IMR-90 (cell line): Measurements from ENCODE around the gene SLC19A1. TPM values are rescaled to one million over a fixed set of nuclear protein-coding genes. Genes with fewer than 3 reads are reported as not detected.

ENCODE experiments used
- ATAC-seq: fragments of 200-7000 bp; cut with Tn5 transposase; 2 replicates; pipeline ENCODE4 v1.9.1; 2020; ENCODE audit warnings: low read depth, mild to moderate bottlenecking, moderate library complexity
- BruUV-seq: library from RNA; stranded (reverse); fragments of 400-500 nt; replicated peaks from 2 replicates; lab custom pipeline; 2021; lab: Mats Ljungman, UMichigan
- CTCF ChIA-PET: fragments of 300-600 bp; formaldehyde crosslinking; extraction: SDS; loops from one replicate; lab custom pipeline; 2021; ENCODE audit warnings: antibody characterized with exemption; lab: Yijun Ruan, JAX
- POLR2A ChIA-PET: fragments of 300-600 bp; sonication (Branson Sonifier 250); formaldehyde crosslinking; loops from one replicate; lab custom pipeline; 2022; ENCODE audit warnings: antibody characterized with exemption; ENCODE audit not compliant: unreplicated experiment; lab: Charles Lee
- DNase-seq: peaks from one replicate; pipeline ENCODE4 v3.0.0; 2013
- H2AFZ ChIP-seq: replicated peaks from 2 replicates; pipeline ENCODE3; 2013; ENCODE audit warnings: low read length, mild to moderate bottlenecking; ENCODE audit not compliant: poor library complexity
- H2AK5ac ChIP-seq: 2 replicates; pipeline ENCODE4 v1.6.1; 2013; ENCODE audit warnings: low read depth, low read length, inconsistent platforms
- H2AK9ac ChIP-seq: replicated peaks from 2 replicates; pipeline ENCODE3; 2013; ENCODE audit warnings: mild to moderate bottlenecking, low read depth, low read length, moderate library complexity; ENCODE audit not compliant: poor library complexity
- H2BK120ac ChIP-seq: 2 replicates; pipeline ENCODE4 v1.6.1; 2013; ENCODE audit warnings: low read depth, low read length, inconsistent platforms
- H2BK15ac ChIP-seq: 3 replicates; pipeline ENCODE4 v1.6.1; 2013; ENCODE audit warnings: low read depth, low read length, inconsistent platforms
- H2BK20ac ChIP-seq: 2 replicates; pipeline ENCODE4 v1.6.1; 2013; ENCODE audit warnings: low read depth, mild to moderate bottlenecking, inconsistent platforms, low read length, moderate library complexity
- H2BK5ac ChIP-seq: 2 replicates; pipeline ENCODE4 v1.6.1; 2013; ENCODE audit warnings: mild to moderate bottlenecking, low read depth, low read length, inconsistent platforms; ENCODE audit not compliant: poor library complexity, severe bottlenecking
- H3K14ac ChIP-seq: replicated peaks from 2 replicates; pipeline ENCODE4 v1.6.1; 2013; ENCODE audit warnings: low read depth, low read length, inconsistent platforms
- H3K18ac ChIP-seq: 2 replicates; pipeline ENCODE4 v1.6.1; 2013; ENCODE audit warnings: low read depth, low read length, control low read depth
- H3K23ac ChIP-seq: 2 replicates; pipeline ENCODE4 v1.6.1; 2013; ENCODE audit warnings: low read depth, low read length, inconsistent platforms
- H3K27ac ChIP-seq: 2 replicates; pipeline ENCODE4 v1.5.1; 2013; ENCODE audit warnings: mild to moderate bottlenecking, control low read depth, low read length; ENCODE audit not compliant: insufficient read depth
- H3K27me3 ChIP-seq: 2 replicates; pipeline ENCODE4 v1.6.1; 2013; ENCODE audit warnings: low read length; ENCODE audit not compliant: control insufficient read depth, insufficient read depth
- H3K36me3 ChIP-seq: 2 replicates; pipeline ENCODE4 v1.6.1; 2013; ENCODE audit warnings: low read length, mixed read lengths; ENCODE audit not compliant: control insufficient read depth, insufficient read depth
- H3K4ac ChIP-seq: 2 replicates; pipeline ENCODE4 v1.6.1; 2013; ENCODE audit warnings: low read depth, low read length, inconsistent platforms
- H3K4me1 ChIP-seq: 2 replicates; pipeline ENCODE4 v1.6.1; 2013; ENCODE audit warnings: low read length, mixed read lengths; ENCODE audit not compliant: control insufficient read depth, insufficient read depth
- H3K4me2 ChIP-seq: 2 replicates; pipeline ENCODE4 v1.6.1; 2013; ENCODE audit warnings: low read depth, mild to moderate bottlenecking, control low read depth, low read length, moderate library complexity
- H3K4me3 ChIP-seq: 2 replicates; pipeline ENCODE4 v1.5.1; 2013; ENCODE audit warnings: low read depth, mild to moderate bottlenecking, control low read depth, low read length, moderate library complexity; ENCODE audit not compliant: insufficient read depth
- H3K56ac ChIP-seq: 2 replicates; pipeline ENCODE4 v1.6.1; 2013; ENCODE audit warnings: low read length, inconsistent platforms; ENCODE audit not compliant: insufficient read depth; ENCODE audit errors: extremely low read depth
- H3K79me1 ChIP-seq, 2 experiments: 2 replicates each; pipeline ENCODE4 v1.6.1; 2013; ENCODE audit warnings: low read length in 2 of 2, inconsistent platforms in 1 of 2, low read depth in 1 of 2
- H3K9ac ChIP-seq: 2 replicates; pipeline ENCODE4 v1.6.1; 2013; ENCODE audit warnings: low read depth, low read length, control low read depth
- H3K9me1 ChIP-seq: 2 replicates; pipeline ENCODE4 v1.6.1; 2013; ENCODE audit warnings: low read length, inconsistent platforms; ENCODE audit not compliant: insufficient read depth
- H3K9me3 ChIP-seq: 2 replicates; pipeline ENCODE4 v1.6.1; 2013; ENCODE audit warnings: low read length; ENCODE audit not compliant: control insufficient read depth, insufficient read depth
- H4K20me1 ChIP-seq: 2 replicates; pipeline ENCODE4 v1.6.1; 2013; ENCODE audit warnings: low read length, inconsistent platforms; ENCODE audit not compliant: insufficient read depth
- H4K5ac ChIP-seq: 2 replicates; pipeline ENCODE4 v1.6.1; 2013; ENCODE audit warnings: mild to moderate bottlenecking, low read depth, low read length, control low read depth
- H4K8ac ChIP-seq, 2 experiments: 2 replicates each; pipeline ENCODE4 v1.6.1; 2013; ENCODE audit warnings: low read depth in 2 of 2, low read length in 2 of 2, control low read depth in 1 of 2, inconsistent platforms in 1 of 2
- H4K91ac ChIP-seq: 2 replicates; pipeline ENCODE4 v1.6.1; 2013; ENCODE audit warnings: low read depth, low read length, inconsistent platforms; ENCODE audit not compliant: insufficient read depth
- BHLHE40 ChIP-seq: fragments of 150-350 bp; IDR thresholded peaks from 2 replicates; pipeline ENCODE4 v1.6.1; 2016; ENCODE audit warnings: mild to moderate bottlenecking, low read depth, low read length
- CEBPB ChIP-seq: IDR thresholded peaks from 2 replicates; pipeline ENCODE4 v1.6.1; 2012; ENCODE audit warnings: low read depth, low read length, improper control_type of control experiment
- CHD1 ChIP-seq: IDR thresholded peaks from 2 replicates; pipeline ENCODE4 v1.6.1; 2012; ENCODE audit warnings: low read depth, low read length, improper control_type of control experiment
- FOS ChIP-seq: fragments of 150-350 bp; IDR thresholded peaks from 2 replicates; pipeline ENCODE4 v1.6.1; 2016; ENCODE audit warnings: low read depth, low read length
- MAFK ChIP-seq: IDR thresholded peaks from 2 replicates; pipeline ENCODE4 v1.6.1; 2012; ENCODE audit warnings: low read depth, low read length, improper control_type of control experiment
- NFE2L2 ChIP-seq: fragments of 150-350 bp; IDR thresholded peaks from 2 replicates; pipeline ENCODE4 v1.6.1; 2016; ENCODE audit warnings: low read depth, mild to moderate bottlenecking, low read length
- POLR2A ChIP-seq: IDR thresholded peaks from 2 replicates; pipeline ENCODE4 v1.6.1; 2012; ENCODE audit warnings: mild to moderate bottlenecking, low read depth, low read length
- RAD21 ChIP-seq: IDR thresholded peaks from 2 replicates; pipeline ENCODE4 v1.6.1; 2012; ENCODE audit warnings: low read length, improper control_type of control experiment
- RCOR1 ChIP-seq: IDR thresholded peaks from 2 replicates; pipeline ENCODE4 v1.6.1; 2012; ENCODE audit warnings: mild to moderate bottlenecking, low read length, improper control_type of control experiment; ENCODE audit not compliant: insufficient replicate concordance
- RFX5 ChIP-seq: IDR thresholded peaks from 2 replicates; pipeline ENCODE4 v1.8.0; 2012; ENCODE audit warnings: low read depth, mild to moderate bottlenecking, low read length, moderate library complexity
- SMC3 ChIP-seq: fragments of 150-350 bp; IDR thresholded peaks from 2 replicates; pipeline ENCODE4 v1.6.1; 2016; ENCODE audit warnings: low read depth, mild to moderate bottlenecking, antibody characterized with exemption, low read length, moderate library complexity
- WGBS, 2 experiments: methylation state at CpG; one replicate each; pipeline versions ENCODE4 v1.1.5 to v1.1.7; 2013; ENCODE audit warnings: missing lambda C conversion rate in 2 of 2; ENCODE audit not compliant: insufficient read length in 1 of 2; ENCODE audit errors: extremely low coverage in 2 of 2; 5-methylcytosine and 5-hydroxymethylcytosine counted together
- dilution Hi-C: fragments of 300-500 bp; cut with HindIII; formaldehyde crosslinking; loops from one replicate; pipeline ENCODE4 v1.14.3; 2018; ENCODE audit warnings: low sequenced_read_pairs; ENCODE audit not compliant: unreplicated experiment
- in situ Hi-C: fragments of 300-500 bp; cut with MboI; formaldehyde crosslinking; loops from 3 replicates; pipeline ENCODE4 v1.14.3; 2019; ENCODE audit warnings: low sequenced_read_pairs, inconsistent platforms, mixed read lengths
- intact Hi-C: fragments of 100-400 bp; cut with micrococcal nuclease; formaldehyde crosslinking; loops from 2 replicates; pipeline ENCODE4 v1.10.0; 2022
- polyA plus RNA-seq, 3 experiments: library from polyadenylated mRNA; depleted of rRNA; stranded (reverse); fragments of >200 nt; gene quantifications; 2 replicates each; pipeline ENCODE4 v1.2.3, GENCODE V29; 2012; ENCODE audit warnings: low replicate concordance in 1 of 3
- total RNA-seq: library from RNA; depleted of rRNA; stranded (reverse); fragments of >200 nt; gene quantifications from 2 replicates; pipeline ENCODE4 v1.2.3, GENCODE V29; 2012
- TF ChIP-seq, protein P1 (sequence below): fragments of 150-350 bp; IDR thresholded peaks from 2 replicates; pipeline ENCODE4 v1.6.1; 2017; ENCODE audit warnings: mild to moderate bottlenecking, antibody characterized with exemption, low read length, low read depth

SLC19A1 gene
- total and polyA plus RNA-seq, 2 of the 4 experiments (the other 2 are of a cell fraction), result 2.2 to 16.2 TPM

DNA sequence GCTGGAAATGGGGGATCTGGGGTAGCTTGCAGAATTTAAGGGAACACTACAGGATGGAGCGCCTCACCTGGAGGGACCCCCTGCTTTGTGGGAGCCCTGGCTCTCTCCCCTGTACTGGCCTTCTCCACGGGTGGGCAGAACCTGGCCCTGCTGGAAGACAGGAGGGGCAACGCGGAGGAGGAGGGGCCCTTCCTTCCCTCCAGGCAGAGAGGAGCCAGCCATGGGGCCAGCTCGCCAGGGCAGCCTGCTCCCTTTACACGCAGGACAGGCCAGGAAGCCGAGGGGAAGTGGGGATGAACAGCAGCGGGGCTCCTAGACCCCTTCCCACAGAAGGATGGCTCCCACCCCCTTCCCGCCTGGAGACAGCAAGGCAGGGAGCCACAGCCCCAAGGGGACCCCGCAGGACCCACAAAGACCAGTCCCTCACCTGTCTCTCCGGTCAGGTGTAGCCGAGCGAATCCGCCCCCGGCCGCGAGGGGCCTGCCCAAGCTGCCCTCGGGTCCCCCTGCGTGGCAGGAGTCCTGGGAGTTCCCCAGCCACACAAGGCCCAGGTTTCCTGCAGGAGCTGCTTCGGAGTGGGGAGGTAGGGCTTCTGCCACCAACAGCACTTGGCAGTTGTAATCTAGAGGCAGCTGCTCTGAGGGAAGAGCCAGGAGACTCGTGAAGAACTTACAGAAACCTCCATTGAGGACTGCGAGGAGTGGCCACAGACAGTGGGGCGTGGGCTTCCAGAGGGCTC lies 1.6 kb upstream of the SLC19A1 start:
- H2AFZ ChIP-seq, result peak overlapping the region; percentile 61
- no peak overlapping the region for H2BK5ac ChIP-seq
- H3K18ac ChIP-seq, result no peak overlapping the region
- no peak overlapping the region for H3K27ac ChIP-seq
- H3K4me3 ChIP-seq, result no peak overlapping the region
- ATAC-seq, result no peak
- no peak overlapping the region for H2AK9ac ChIP-seq
- no peak for DNase-seq
- dilution Hi-C loops (no loop called here), intact Hi-C loops (no loop called here), in situ Hi-C loops (no loop called here)
- H4K20me1 ChIP-seq, result 0 out of 2 replicates have a peak, but pooled peaks cover 3% of the 10 kb centered on the region
- H4K91ac ChIP-seq, result no peak overlapping the region
- no peaks in the 10 kb centered on the region for H3K9me3 ChIP-seq
- peaks cover 3% of the 10 kb centered on the region; the same call in 1 of the 2 replicates for H3K4me1 ChIP-seq
- ChIA-PET POLR2A (no interaction called here), CTCF (no interaction called here)
- H3K27me3 ChIP-seq, result peaks cover 10% of the 10 kb centered on the region
- H3K23ac ChIP-seq, result no peak overlapping the region; the same call in 1 of the 2 replicates
- no peak overlapping the region for H2BK15ac ChIP-seq
- 0 out of 2 replicates have a peak overlapping the region, but pooled peaks have one; percentile 14 for H2AK5ac ChIP-seq
- no peak overlapping the region for H3K14ac ChIP-seq
- peaks cover 7 to 24% of the 10 kb centered on the region in 2 experiments for H3K79me1 ChIP-seq
- H2BK120ac ChIP-seq, result no peak overlapping the region
- no peaks in the 10 kb centered on the region for H3K36me3 ChIP-seq
- H4K8ac ChIP-seq, result no peak overlapping the region
- H3K9ac ChIP-seq, result no peak overlapping the region
- WGBS, 2 experiments, result 80% methylated on average over 3 of the region's 23 CpGs; no CpG with 5 or more reads in 1 of the 2 experiments
- BruUV-seq, result no TSS peak
- no peaks in the 10 kb centered on the region for H3K9me1 ChIP-seq
- no peak overlapping the region for H4K5ac ChIP-seq
- H3K4me2 ChIP-seq, result no peak overlapping the region
- no peak overlapping the region for H2BK20ac ChIP-seq
- H3K56ac ChIP-seq, result no peak overlapping the region
- no peak overlapping the region for H3K4ac ChIP-seq
- TF ChIP-seq NFE2L2, result no peak
- no peak for TF ChIP-seq CEBPB
- TF ChIP-seq RCOR1, result no peak
- no peak for TF ChIP-seq RAD21
- no peak for TF ChIP-seq MAFK
- no peak for TF ChIP-seq SMC3
- no peak for TF ChIP-seq BHLHE40
- TF ChIP-seq POLR2A, result no peak
- no peak for TF ChIP-seq RFX5
- TF ChIP-seq FOS, result no peak
- no peak for TF ChIP-seq CHD1
- TF ChIP-seq, protein P1, sequence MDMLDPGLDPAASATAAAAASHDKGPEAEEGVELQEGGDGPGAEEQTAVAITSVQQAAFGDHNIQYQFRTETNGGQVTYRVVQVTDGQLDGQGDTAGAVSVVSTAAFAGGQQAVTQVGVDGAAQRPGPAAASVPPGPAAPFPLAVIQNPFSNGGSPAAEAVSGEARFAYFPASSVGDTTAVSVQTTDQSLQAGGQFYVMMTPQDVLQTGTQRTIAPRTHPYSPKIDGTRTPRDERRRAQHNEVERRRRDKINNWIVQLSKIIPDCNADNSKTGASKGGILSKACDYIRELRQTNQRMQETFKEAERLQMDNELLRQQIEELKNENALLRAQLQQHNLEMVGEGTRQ, result no peak
